IMR-90 (cell line): Measurements from ENCODE around the gene DGKH. TPM values are rescaled to one million over a fixed set of nuclear protein-coding genes. Genes with fewer than 3 reads are reported as not detected.
A peak's percentile ranks its signal among the peaks of the same experiment; 100 is the strongest.

Experiments used
- ATAC-seq: fragments of 200-7000 bp; cut with Tn5 transposase; 2 replicates; pipeline ENCODE4 v1.9.1; 2020; ENCODE audit warnings: low read depth, mild to moderate bottlenecking, moderate library complexity
- BruUV-seq: library from RNA; stranded (reverse); fragments of 400-500 nt; replicated peaks from 2 replicates; lab custom pipeline; 2021; lab: Mats Ljungman, UMichigan
- CTCF ChIA-PET: fragments of 300-600 bp; formaldehyde crosslinking; extraction: SDS; loops from one replicate; lab custom pipeline; 2021; ENCODE audit warnings: antibody characterized with exemption; lab: Yijun Ruan, JAX
- POLR2A ChIA-PET: fragments of 300-600 bp; sonication (Branson Sonifier 250); formaldehyde crosslinking; loops from one replicate; lab custom pipeline; 2022; ENCODE audit warnings: antibody characterized with exemption; ENCODE audit not compliant: unreplicated experiment; lab: Charles Lee
- DNase-seq: peaks from one replicate; pipeline ENCODE4 v3.0.0; 2013
- H2AFZ ChIP-seq: replicated peaks from 2 replicates; pipeline ENCODE3; 2013; ENCODE audit warnings: low read length, mild to moderate bottlenecking; ENCODE audit not compliant: poor library complexity
- H2AK5ac ChIP-seq: 2 replicates; pipeline ENCODE4 v1.6.1; 2013; ENCODE audit warnings: low read depth, low read length, inconsistent platforms
- H2AK9ac ChIP-seq: replicated peaks from 2 replicates; pipeline ENCODE3; 2013; ENCODE audit warnings: mild to moderate bottlenecking, low read depth, low read length, moderate library complexity; ENCODE audit not compliant: poor library complexity
- H2BK120ac ChIP-seq: 2 replicates; pipeline ENCODE4 v1.6.1; 2013; ENCODE audit warnings: low read depth, low read length, inconsistent platforms
- H2BK15ac ChIP-seq: 3 replicates; pipeline ENCODE4 v1.6.1; 2013; ENCODE audit warnings: low read depth, low read length, inconsistent platforms
- H2BK20ac ChIP-seq: 2 replicates; pipeline ENCODE4 v1.6.1; 2013; ENCODE audit warnings: low read depth, mild to moderate bottlenecking, inconsistent platforms, low read length, moderate library complexity
- H2BK5ac ChIP-seq: 2 replicates; pipeline ENCODE4 v1.6.1; 2013; ENCODE audit warnings: mild to moderate bottlenecking, low read depth, low read length, inconsistent platforms; ENCODE audit not compliant: poor library complexity, severe bottlenecking
- H3K14ac ChIP-seq: replicated peaks from 2 replicates; pipeline ENCODE4 v1.6.1; 2013; ENCODE audit warnings: low read depth, low read length, inconsistent platforms
- H3K18ac ChIP-seq: 2 replicates; pipeline ENCODE4 v1.6.1; 2013; ENCODE audit warnings: low read depth, low read length, control low read depth
- H3K23ac ChIP-seq: 2 replicates; pipeline ENCODE4 v1.6.1; 2013; ENCODE audit warnings: low read depth, low read length, inconsistent platforms
- H3K27ac ChIP-seq: 2 replicates; pipeline ENCODE4 v1.5.1; 2013; ENCODE audit warnings: mild to moderate bottlenecking, control low read depth, low read length; ENCODE audit not compliant: insufficient read depth
- H3K27me3 ChIP-seq: 2 replicates; pipeline ENCODE4 v1.6.1; 2013; ENCODE audit warnings: low read length; ENCODE audit not compliant: control insufficient read depth, insufficient read depth
- H3K36me3 ChIP-seq: 2 replicates; pipeline ENCODE4 v1.6.1; 2013; ENCODE audit warnings: low read length, mixed read lengths; ENCODE audit not compliant: control insufficient read depth, insufficient read depth
- H3K4ac ChIP-seq: 2 replicates; pipeline ENCODE4 v1.6.1; 2013; ENCODE audit warnings: low read depth, low read length, inconsistent platforms
- H3K4me1 ChIP-seq: 2 replicates; pipeline ENCODE4 v1.6.1; 2013; ENCODE audit warnings: low read length, mixed read lengths; ENCODE audit not compliant: control insufficient read depth, insufficient read depth
- H3K4me2 ChIP-seq: 2 replicates; pipeline ENCODE4 v1.6.1; 2013; ENCODE audit warnings: low read depth, mild to moderate bottlenecking, control low read depth, low read length, moderate library complexity
- H3K4me3 ChIP-seq: 2 replicates; pipeline ENCODE4 v1.5.1; 2013; ENCODE audit warnings: low read depth, mild to moderate bottlenecking, control low read depth, low read length, moderate library complexity; ENCODE audit not compliant: insufficient read depth
- H3K56ac ChIP-seq: 2 replicates; pipeline ENCODE4 v1.6.1; 2013; ENCODE audit warnings: low read length, inconsistent platforms; ENCODE audit not compliant: insufficient read depth; ENCODE audit errors: extremely low read depth
- H3K79me1 ChIP-seq, 2 experiments: 2 replicates each; pipeline ENCODE4 v1.6.1; 2013; ENCODE audit warnings: low read length in 2 of 2, inconsistent platforms in 1 of 2, low read depth in 1 of 2
- H3K9ac ChIP-seq: 2 replicates; pipeline ENCODE4 v1.6.1; 2013; ENCODE audit warnings: low read depth, low read length, control low read depth
- H3K9me1 ChIP-seq: 2 replicates; pipeline ENCODE4 v1.6.1; 2013; ENCODE audit warnings: low read length, inconsistent platforms; ENCODE audit not compliant: insufficient read depth
- H3K9me3 ChIP-seq: 2 replicates; pipeline ENCODE4 v1.6.1; 2013; ENCODE audit warnings: low read length; ENCODE audit not compliant: control insufficient read depth, insufficient read depth
- H4K20me1 ChIP-seq: 2 replicates; pipeline ENCODE4 v1.6.1; 2013; ENCODE audit warnings: low read length, inconsistent platforms; ENCODE audit not compliant: insufficient read depth
- H4K5ac ChIP-seq: 2 replicates; pipeline ENCODE4 v1.6.1; 2013; ENCODE audit warnings: mild to moderate bottlenecking, low read depth, low read length, control low read depth
- H4K8ac ChIP-seq, 2 experiments: 2 replicates each; pipeline ENCODE4 v1.6.1; 2013; ENCODE audit warnings: low read depth in 2 of 2, low read length in 2 of 2, control low read depth in 1 of 2, inconsistent platforms in 1 of 2
- H4K91ac ChIP-seq: 2 replicates; pipeline ENCODE4 v1.6.1; 2013; ENCODE audit warnings: low read depth, low read length, inconsistent platforms; ENCODE audit not compliant: insufficient read depth
- CEBPB ChIP-seq: IDR thresholded peaks from 2 replicates; pipeline ENCODE4 v1.6.1; 2012; ENCODE audit warnings: low read depth, low read length, improper control_type of control experiment
- FOS ChIP-seq: fragments of 150-350 bp; IDR thresholded peaks from 2 replicates; pipeline ENCODE4 v1.6.1; 2016; ENCODE audit warnings: low read depth, low read length
- POLR2A ChIP-seq: IDR thresholded peaks from 2 replicates; pipeline ENCODE4 v1.6.1; 2012; ENCODE audit warnings: mild to moderate bottlenecking, low read depth, low read length
- RFX5 ChIP-seq: IDR thresholded peaks from 2 replicates; pipeline ENCODE4 v1.8.0; 2012; ENCODE audit warnings: low read depth, mild to moderate bottlenecking, low read length, moderate library complexity
- USF2 ChIP-seq: fragments of 150-350 bp; IDR thresholded peaks from 2 replicates; pipeline ENCODE4 v1.6.1; 2017; ENCODE audit warnings: mild to moderate bottlenecking, antibody characterized with exemption, low read length, low read depth
- WGBS, 2 experiments: methylation state at CpG; one replicate each; pipeline versions ENCODE4 v1.1.5 to v1.1.7; 2013; ENCODE audit warnings: missing lambda C conversion rate in 2 of 2; ENCODE audit not compliant: insufficient read length in 1 of 2; ENCODE audit errors: extremely low coverage in 2 of 2; 5-methylcytosine and 5-hydroxymethylcytosine counted together
- dilution Hi-C: fragments of 300-500 bp; cut with HindIII; formaldehyde crosslinking; loops from one replicate; pipeline ENCODE4 v1.14.3; 2018; ENCODE audit warnings: low sequenced_read_pairs; ENCODE audit not compliant: unreplicated experiment
- in situ Hi-C: fragments of 300-500 bp; cut with MboI; formaldehyde crosslinking; loops from 3 replicates; pipeline ENCODE4 v1.14.3; 2019; ENCODE audit warnings: low sequenced_read_pairs, inconsistent platforms, mixed read lengths
- intact Hi-C: fragments of 100-400 bp; cut with micrococcal nuclease; formaldehyde crosslinking; loops from 2 replicates; pipeline ENCODE4 v1.10.0; 2022
- polyA plus RNA-seq, 3 experiments: library from polyadenylated mRNA; depleted of rRNA; stranded (reverse); fragments of >200 nt; gene quantifications; 2 replicates each; pipeline ENCODE4 v1.2.3, GENCODE V29; 2012; ENCODE audit warnings: low replicate concordance in 1 of 3
- total RNA-seq: library from RNA; depleted of rRNA; stranded (reverse); fragments of >200 nt; gene quantifications from 2 replicates; pipeline ENCODE4 v1.2.3, GENCODE V29; 2012

Gene DGKH
- total and polyA plus RNA-seq, 2 of the 4 experiments (the other 2 are of a cell fraction), result 2.0 to 13.4 TPM

GRCh38 chr13:42174344-42175162 lies 126.1 kb downstream of the DGKH start:
- no peak overlapping the region for H3K9ac ChIP-seq
- H3K23ac ChIP-seq, result no peak overlapping the region
- TF ChIP-seq POLR2A (no peak), RFX5 (no peak), FOS (0 out of 2 replicates have a peak, but pooled peaks have one; percentile 17), USF2 (no peak), CEBPB (peak; percentile 20; the same call in 1 of the 2 replicates)
- H2AK9ac ChIP-seq, result peak overlapping the region; percentile 19
- peak overlapping the region; percentile 35 for H2BK5ac ChIP-seq
- no peak overlapping the region for H4K5ac ChIP-seq
- no peak overlapping the region; the same call in 1 of the 2 replicates for H2BK120ac ChIP-seq
- no peaks in the 10 kb centered on the region; a peak in 1 of 4 replicates for H3K79me1 ChIP-seq
- ATAC-seq (peak; percentile 87), DNase-seq (peak; percentile 73)
- peak overlapping the region; percentile 31; the same call in 1 of the 3 replicates for H2BK15ac ChIP-seq
- no peak overlapping the region for H3K14ac ChIP-seq
- no peaks in the 10 kb centered on the region for H3K9me3 ChIP-seq
- BruUV-seq, result no TSS peak
- in situ Hi-C loops, result no loop called here
- peak overlapping the region in 1 of 2 experiments; percentile 63; a peak in 2 of 4 replicates for H4K8ac ChIP-seq
- H3K27me3 ChIP-seq, result no peaks in the 10 kb centered on the region
- peak overlapping the region; percentile 23; the same call in 1 of the 2 replicates for H4K91ac ChIP-seq
- H2AFZ ChIP-seq, result no peak overlapping the region
- H4K20me1 ChIP-seq, result peaks cover 7% of the 10 kb centered on the region; the same call in 1 of the 2 replicates
- peaks cover 5% of the 10 kb centered on the region for H3K4me1 ChIP-seq
- H3K56ac ChIP-seq, result no peak overlapping the region
- WGBS, 2 experiments, result 100% methylated on average over 1 of the region's 8 CpGs; no CpG with 5 or more reads in 1 of the 2 experiments
- ChIA-PET POLR2A (no interaction called here), CTCF (interaction anchor here (1.0 kb wide), 1 partner anchor 26 kb away, joined by 3 read pairs; no protein-coding TSS in a partner anchor)
- peak overlapping the region; percentile 78; the same call in 1 of the 2 replicates for H3K27ac ChIP-seq
- H3K36me3 ChIP-seq, result peaks cover 6% of the 10 kb centered on the region
- no peak overlapping the region for H2BK20ac ChIP-seq
- dilution Hi-C loops, result no loop called here
- no peak overlapping the region; the same call in 1 of the 2 replicates for H3K18ac ChIP-seq
- H2AK5ac ChIP-seq, result 0 out of 2 replicates have a peak overlapping the region, but pooled peaks have one; percentile 13
- H3K4me2 ChIP-seq, result no peak overlapping the region
- no peak overlapping the region for H3K4me3 ChIP-seq
- intact Hi-C loops, result no loop called here
- H3K9me1 ChIP-seq, result peaks cover 4% of the 10 kb centered on the region; the same call in 1 of the 2 replicates
- peak overlapping the region; percentile 53 for H3K4ac ChIP-seq
